H7 (cell line): Measurements from ENCODE around the gene CPLX1. TPM values are rescaled to one million over a fixed set of nuclear protein-coding genes. Genes with fewer than 3 reads are reported as not detected.
A peak's percentile ranks its signal among the peaks of the same experiment; 100 is the strongest.
"Not testable (repeated sequence)": the region's sequence is repeated elsewhere in the genome, so short reads cannot be mapped to it uniquely, and the experiment has no call there.

Experiments used
- DNase-seq: peaks from one replicate; pipeline ENCODE4 v3.0.0; 2012
- H3K27me3 ChIP-seq: 2 replicates; pipeline ENCODE4 v1.6.0; 2011; ENCODE audit warnings: mild to moderate bottlenecking, low read length; ENCODE audit not compliant: control insufficient read depth, insufficient read depth
- H3K36me3 ChIP-seq: replicated peaks from 2 replicates; pipeline ENCODE4 v1.5.1; 2011; ENCODE audit warnings: low read length; ENCODE audit not compliant: control insufficient read depth, insufficient read depth
- H3K4me3 ChIP-seq: 2 replicates; pipeline ENCODE4 v1.5.1; 2011; ENCODE audit warnings: low read depth, mild to moderate bottlenecking, control low read depth, low read length, moderate library complexity; ENCODE audit not compliant: insufficient read depth
- total RNA-seq: library from RNA; depleted of rRNA; stranded (reverse); fragments of >200 nt; shearing (Covaris generic); gene quantifications from 2 replicates; pipeline ENCODE4 v1.2.3, GENCODE V29; 2014

CPLX1 gene
- total RNA-seq, 1 experiment from 2014 or later: 0.62 TPM

GRCh38 chr4:751676-752075 is 74.3 kb downstream of the CPLX1 start:
- H3K4me3 ChIP-seq: no peak overlapping the region
- no peaks in the 10 kb centered on the region for H3K27me3 ChIP-seq
- H3K36me3 ChIP-seq: peaks cover 4% of the 10 kb centered on the region
- DNase-seq: no peak

GRCh38 chr4:749698-750666 is 75.9 kb downstream of the CPLX1 start:
- peaks cover 2% of the 10 kb centered on the region for H3K36me3 ChIP-seq
- no peak for DNase-seq
- H3K4me3 ChIP-seq: no peak overlapping the region
- no peaks in the 10 kb centered on the region for H3K27me3 ChIP-seq

- no peak overlapping the region for H3K4me3 ChIP-seq
- no peak for DNase-seq
- no peaks in the 10 kb centered on the region for H3K27me3 ChIP-seq
- peaks cover 5% of the 10 kb centered on the region for H3K36me3 ChIP-seq
Measured at GRCh38 chr4:748461-748860, 77.5 kb downstream of the CPLX1 start.

- peaks cover 5% of the 10 kb centered on the region for H3K36me3 ChIP-seq
Measured at GRCh38 chr4:747546-748170, 78.3 kb downstream of the CPLX1 start.

DNA sequence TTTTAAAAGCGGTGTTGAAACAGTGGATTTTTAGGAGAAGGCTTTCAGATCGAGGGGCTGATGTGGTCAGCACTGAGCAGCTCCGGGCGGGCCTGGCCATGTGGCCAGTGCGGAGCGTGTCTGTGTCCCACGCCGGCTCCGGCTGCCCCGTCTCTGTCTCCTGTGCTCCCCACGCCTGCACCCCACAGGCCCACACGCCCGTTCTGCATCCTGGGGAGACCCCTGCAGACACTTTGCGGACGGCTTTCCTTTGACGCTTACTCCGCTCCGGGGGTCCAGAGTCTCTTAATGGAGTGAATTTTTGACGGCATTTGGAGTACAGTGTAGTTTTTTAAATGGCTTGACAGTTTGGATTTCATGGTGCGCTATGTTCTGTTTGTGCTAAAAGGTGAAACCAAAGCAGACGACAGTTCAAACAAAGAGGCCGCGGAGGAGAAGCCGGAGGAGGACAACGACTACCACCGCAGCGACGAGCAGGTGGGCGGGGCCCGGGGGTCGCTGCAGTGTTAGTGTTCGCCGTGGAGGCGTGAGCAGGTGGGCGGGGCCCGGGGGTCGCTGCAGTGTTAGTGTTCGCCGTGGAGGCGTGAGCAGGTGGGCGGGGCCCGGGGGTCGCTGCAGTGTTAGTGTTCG is 81.6 kb downstream of the CPLX1 start:
- H3K4me3 ChIP-seq: no peak overlapping the region
- peaks cover 10% of the 10 kb centered on the region for H3K36me3 ChIP-seq
- no peaks in the 10 kb centered on the region for H3K27me3 ChIP-seq
- DNase-seq: peak; percentile 69

More at GRCh38 chr4:747546-748170, 78.3 kb downstream of the CPLX1 start:
- no peaks in the 10 kb centered on the region for H3K27me3 ChIP-seq
- no peak for DNase-seq
- H3K4me3 ChIP-seq: no peak overlapping the region

DNA sequence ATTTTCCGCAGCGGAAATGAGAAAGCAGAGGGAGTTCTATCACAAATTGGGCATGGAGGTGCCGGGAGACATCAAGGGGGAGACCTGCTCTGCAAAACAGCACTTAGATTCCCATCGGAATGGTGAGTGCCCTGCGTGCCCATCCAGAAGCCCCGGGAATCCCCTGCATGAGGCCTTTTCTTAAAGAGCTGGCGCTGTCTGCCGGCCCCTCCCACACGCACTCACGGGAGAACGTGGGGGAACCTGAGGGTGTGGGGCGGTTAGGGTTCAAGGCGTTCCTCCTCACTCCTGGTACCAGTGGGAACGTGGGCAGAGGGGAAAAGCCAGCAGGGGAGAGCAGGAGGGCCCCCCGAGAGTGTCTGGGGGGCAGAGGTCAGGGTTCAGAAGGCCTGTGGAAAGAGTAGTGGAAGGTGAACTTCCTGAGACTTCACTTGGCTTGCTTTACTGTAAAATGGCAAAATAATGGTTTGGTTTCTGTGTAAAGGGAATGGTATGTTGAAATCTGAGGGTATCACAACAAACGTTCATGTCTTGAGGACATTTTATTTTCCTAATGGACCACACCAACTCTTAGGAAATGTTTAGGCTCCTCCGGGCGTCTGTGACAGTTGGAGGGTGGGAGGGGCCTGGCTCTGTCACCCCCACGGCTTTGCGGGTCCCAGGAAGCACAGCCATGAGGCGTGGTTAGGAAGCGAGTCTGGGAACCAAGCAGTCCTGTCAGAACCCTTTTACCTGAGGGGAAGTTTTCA is 82.3 kb downstream of the CPLX1 start:
- Histone ChIP-seq H3K4me3 (no peak overlapping the region), H3K36me3 (peaks cover 12% of the 10 kb centered on the region), H3K27me3 (no peaks in the 10 kb centered on the region)
- peak; percentile 54 for DNase-seq

DNA sequence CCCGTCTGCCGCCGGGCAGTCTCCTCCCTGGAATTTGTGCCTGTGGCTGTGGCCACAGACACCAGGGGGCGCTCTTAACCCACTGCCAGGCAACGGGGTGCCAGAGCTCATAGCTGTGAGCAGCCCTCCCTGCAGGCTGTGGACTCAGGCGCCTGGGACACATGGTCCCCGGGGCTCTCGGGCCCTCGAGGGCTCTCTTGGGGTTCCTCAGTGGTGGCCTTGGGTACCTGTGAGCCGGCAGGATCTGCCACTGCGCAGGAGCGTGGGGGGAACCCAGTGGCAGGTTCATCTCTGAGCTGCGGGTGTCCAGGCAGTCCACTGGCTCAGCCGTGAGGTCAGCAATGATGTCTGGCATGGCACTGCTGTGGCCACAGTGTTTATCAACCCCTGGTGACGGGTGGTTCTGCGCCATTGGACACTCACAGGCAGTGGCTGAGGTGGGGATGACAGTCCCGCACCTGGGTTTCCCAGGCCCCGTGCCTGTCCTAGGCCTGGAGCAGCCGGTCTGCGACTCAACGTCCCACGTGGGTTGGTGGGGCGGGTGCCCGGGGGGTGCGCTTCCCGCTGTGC is 83.1 kb downstream of the CPLX1 start:
- Histone ChIP-seq H3K36me3 (peaks cover 9% of the 10 kb centered on the region), H3K4me3 (no peak overlapping the region), H3K27me3 (no peaks in the 10 kb centered on the region)
- peak; percentile 97 for DNase-seq

DNA sequence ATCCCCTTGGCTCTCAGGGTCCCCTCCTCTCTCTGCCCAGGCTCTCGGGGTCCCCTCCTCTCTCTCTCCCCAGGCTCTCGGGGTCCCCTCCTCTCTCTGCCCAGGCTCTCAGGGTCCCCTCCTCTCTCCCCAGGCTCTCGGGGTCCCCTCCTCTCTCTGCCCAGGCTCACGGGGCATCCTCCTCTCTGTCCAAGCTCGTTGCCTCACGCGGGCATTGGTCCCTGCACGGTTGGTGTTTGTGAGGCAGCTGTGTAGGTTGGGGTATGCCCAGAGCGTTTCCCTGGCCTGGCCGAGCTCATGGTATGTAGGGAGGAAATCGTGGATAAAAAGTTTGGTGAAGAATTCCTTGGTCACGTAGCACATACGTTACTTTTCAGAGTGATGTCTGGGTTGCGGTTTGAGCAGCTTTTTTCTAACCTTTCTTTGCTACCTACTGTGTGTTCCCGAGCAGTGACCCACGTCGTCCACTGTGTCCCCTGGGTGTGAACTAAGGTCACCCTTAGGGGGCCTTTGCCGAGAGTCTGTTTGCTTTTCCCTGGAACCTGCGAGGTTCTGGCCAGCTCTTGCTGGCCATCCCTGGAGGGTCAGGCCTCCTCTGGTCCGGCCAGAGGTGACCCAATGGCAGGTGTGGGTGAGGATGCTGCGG is 83.7 kb downstream of the CPLX1 start:
- H3K36me3 ChIP-seq: peaks cover 12% of the 10 kb centered on the region
- no peaks in the 10 kb centered on the region for H3K27me3 ChIP-seq
- no peak overlapping the region for H3K4me3 ChIP-seq
- DNase-seq: no peak

DNA sequence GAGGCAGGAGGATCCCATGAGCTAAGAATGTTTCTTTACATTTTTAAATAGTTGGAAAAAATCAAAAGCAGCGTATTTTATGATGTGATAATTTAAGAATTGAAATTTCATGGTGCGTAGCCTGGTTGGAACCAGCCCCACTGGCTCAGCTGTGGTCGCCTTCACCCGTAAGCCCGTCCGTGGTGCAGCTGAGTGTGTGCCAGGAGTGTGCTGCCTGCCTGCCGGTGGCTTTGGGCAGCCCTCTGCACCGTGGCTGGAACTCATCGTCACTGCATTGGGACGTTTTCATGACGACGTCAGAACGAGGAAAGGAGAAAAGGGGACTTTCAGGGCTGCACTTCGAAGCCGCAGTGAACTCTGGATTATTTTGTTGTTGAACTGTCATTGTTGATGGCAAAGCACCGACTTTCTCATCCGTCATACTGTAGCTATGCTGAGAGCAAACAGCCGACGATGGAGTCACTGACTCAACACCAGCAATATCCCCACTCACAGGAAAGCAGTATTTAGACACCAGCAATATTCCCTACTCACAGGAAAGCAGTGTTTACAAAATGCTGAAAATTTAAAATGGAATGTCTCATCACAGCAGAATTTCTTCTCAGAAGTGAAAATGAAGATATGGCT is 85.2 kb downstream of the CPLX1 start:
- Histone ChIP-seq H3K27me3 (no peaks in the 10 kb centered on the region), H3K4me3 (no peak overlapping the region), H3K36me3 (peaks cover 12% of the 10 kb centered on the region)
- DNase-seq: no peak

DNA sequence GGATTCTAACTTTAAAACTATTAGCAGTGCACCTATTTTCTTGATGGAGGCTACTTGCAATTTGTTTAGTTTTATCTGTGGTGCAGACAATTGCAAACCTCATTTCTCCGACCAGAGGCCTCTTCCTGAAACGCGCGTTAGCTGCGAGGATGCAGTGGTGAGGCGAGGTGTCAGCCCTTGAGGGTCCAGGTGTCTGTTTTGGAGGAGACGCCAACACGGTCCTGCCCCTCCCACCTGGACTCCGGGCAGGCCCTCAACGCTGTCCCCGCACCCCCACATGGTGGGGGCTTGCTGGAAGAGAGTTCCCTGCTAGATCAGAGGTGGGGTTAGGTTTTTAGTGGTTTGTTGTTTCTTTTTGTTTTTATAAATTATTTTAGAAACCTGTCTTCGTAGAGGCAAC is 85.9 kb downstream of the CPLX1 start:
- H3K36me3 ChIP-seq: peaks cover 15% of the 10 kb centered on the region
- H3K27me3 ChIP-seq: no peaks in the 10 kb centered on the region
- DNase-seq: no peak
- H3K4me3 ChIP-seq: no peak overlapping the region

GRCh38 chr4:739569-739968 is 86.4 kb downstream of the CPLX1 start:
- DNase-seq: no peak
- H3K4me3 ChIP-seq: no peak overlapping the region
- H3K36me3 ChIP-seq: peaks cover 19% of the 10 kb centered on the region
- H3K27me3 ChIP-seq: no peaks in the 10 kb centered on the region

DNA sequence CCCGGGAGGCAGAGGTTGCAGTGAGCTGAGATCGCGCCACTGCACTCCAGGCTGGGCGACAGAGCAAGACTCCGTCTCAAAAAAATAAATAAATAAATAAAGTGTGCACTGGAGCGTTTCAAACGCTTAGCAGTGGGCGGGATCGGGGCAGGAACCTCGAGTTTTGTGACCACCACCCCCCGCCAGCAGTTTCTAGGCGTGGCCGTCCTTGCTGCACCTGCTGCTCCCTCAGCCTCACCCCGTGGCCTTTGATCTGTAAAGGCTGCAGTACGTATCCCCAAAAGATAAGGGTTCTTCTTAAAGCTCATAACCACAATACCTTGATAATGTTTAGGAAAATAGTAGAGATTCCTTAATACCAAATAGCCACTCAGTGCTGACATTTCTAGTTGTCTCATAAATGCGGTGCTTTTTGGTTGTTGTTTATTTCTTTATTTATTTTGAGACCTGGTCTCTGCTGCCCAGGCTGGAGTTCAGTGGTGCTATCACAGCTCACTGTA is 87.1 kb downstream of the CPLX1 start:
- Histone ChIP-seq H3K27me3 (no peaks in the 10 kb centered on the region), H3K4me3 (no peak overlapping the region), H3K36me3 (peaks cover 25% of the 10 kb centered on the region)
- no peak for DNase-seq

- peaks cover 30% of the 10 kb centered on the region for H3K36me3 ChIP-seq
- DNase-seq, H3K4me3 ChIP-seq, H3K27me3 ChIP-seq: not testable (repeated sequence)
Measured at GRCh38 chr4:736561-736960, 89.4 kb downstream of the CPLX1 start.
